Ovary (tissue), 3 donors: ENCODE measurements around the gene HDAC5.

Source experiments
- CTCF ChIP-seq, 3 donors: fragments of 450-650 bp in 2 of 3; fragments of 200-600 bp in 1 of 3; IDR thresholded peaks; one replicate each; pipeline versions ENCODE4 v1.5.1 to v1.8.0; 2016 to 2022; ENCODE audit warnings: antibody characterized with exemption in 3 of 3, mild to moderate bottlenecking in 1 of 3
- POLR2A ChIP-seq: fragments of 450-650 bp; IDR thresholded peaks from one replicate; pipeline ENCODE4 v1.6.1; 2017; ENCODE audit warnings: antibody characterized with exemption, mild to moderate bottlenecking, moderate library complexity
- donor health status: DM: no; HTN: no; CAD: no.

GRCh38 chr17:44088254-44088653 lies 35.2 kb downstream of the HDAC5 start:
- TF ChIP-seq CTCF (IDR thresholded peaks at IDR 0.05) (no peak), POLR2A (no peak)
